ENCODE data around the gene THOC6.
"Not testable (repeated sequence)": the region's sequence is repeated elsewhere in the genome, so short reads cannot be mapped to it uniquely, and the experiment has no call there.

Gene THOC6

DNA sequence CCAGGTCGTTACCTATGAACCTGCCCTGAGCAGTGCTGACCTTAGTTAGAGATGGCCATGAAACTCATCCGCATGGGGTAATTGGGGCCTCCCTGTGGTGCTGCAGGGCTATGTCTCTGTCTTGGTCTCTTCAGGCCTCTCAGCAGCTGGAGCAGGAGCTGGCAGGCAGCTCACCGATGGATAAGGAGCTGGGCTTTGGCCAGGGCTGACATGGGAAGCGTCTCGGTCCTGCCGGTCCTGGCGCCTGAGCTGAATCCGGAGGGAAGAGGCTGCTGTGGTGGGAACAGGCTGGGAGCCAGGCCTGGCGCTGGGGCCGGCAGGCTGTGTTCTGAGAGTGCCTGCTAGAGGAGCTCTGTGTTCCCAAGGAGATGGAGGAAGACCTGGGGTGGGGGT lies 51.7 kb downstream of the THOC6 start:
- FAIRE-seq: no peak

DNA sequence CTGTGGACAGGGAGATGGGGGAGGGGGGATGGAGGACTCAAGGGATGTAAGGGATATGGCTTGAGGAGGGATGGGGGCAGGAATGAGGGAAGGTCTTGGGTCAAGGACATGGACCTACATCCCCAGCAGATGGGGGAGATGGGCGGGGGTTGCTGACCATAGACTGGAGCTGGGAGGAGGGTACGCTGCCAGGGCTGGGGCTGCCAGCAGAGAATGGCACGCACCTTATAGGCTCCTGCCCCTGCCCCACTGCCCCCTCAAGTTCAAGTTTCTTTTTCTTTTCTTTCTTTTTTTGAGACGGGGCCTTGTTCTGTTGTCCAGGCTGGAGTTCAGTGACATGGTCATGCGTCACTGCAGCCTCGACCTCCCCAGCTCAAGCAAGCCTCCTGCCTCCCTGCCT lies 52.1 kb downstream of the THOC6 start:
- not testable (repeated sequence) for FAIRE-seq

DNA sequence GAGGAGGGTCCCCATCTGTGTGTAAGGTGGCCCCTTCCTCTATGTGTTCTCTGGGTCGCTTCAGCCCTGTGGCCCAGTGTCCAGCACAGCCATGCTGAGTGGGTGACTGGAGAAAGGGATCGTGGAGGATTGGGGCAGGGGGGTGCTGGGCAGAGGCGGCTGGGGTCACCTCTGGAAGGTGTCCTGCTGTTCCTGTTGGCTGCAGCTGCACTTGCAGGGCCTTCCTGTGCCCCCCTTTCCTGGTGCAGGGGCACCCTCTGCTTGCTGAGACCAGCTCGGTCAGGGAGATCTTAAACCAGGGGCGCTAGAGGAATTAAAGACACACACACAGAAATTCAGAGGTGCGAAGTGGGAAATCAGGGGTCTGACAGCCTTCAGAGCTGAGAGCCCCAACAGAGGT lies 52.7 kb downstream of the THOC6 start:
- FAIRE-seq: no peak
